RWPE2 (cell line): ENCODE results near the gene TMPRSS11A.

ENCODE experiments used
- ATAC-seq: fragments of 200-7000 bp; cut with Tn5 transposase; 3 replicates; pipeline ENCODE4 v1.9.1; 2021; ENCODE audit warnings: low read depth
- DNase-seq: peaks from one replicate; pipeline ENCODE4 v3.0.0-alpha.2; 2020; ENCODE audit warnings: low spot score
- H3K27ac ChIP-seq: fragments of 450-650 bp; 2 replicates; pipeline ENCODE4 v1.5.1; 2017; ENCODE audit warnings: mild to moderate bottlenecking; ENCODE audit not compliant: poor library complexity, severe bottlenecking
- H3K27me3 ChIP-seq: fragments of 250-450 bp; sonication (Bioruptor Pico); 2 replicates; pipeline ENCODE4 v1.5.1; 2021; ENCODE audit warnings: mild to moderate bottlenecking, moderate library complexity; ENCODE audit not compliant: insufficient read depth, poor library complexity, severe bottlenecking
- H3K36me3 ChIP-seq: fragments of 250-450 bp; sonication (Bioruptor Pico); 2 replicates; pipeline ENCODE4 v1.5.1; 2020; ENCODE audit warnings: low read depth, mild to moderate bottlenecking, moderate library complexity
- H3K4me1 ChIP-seq: fragments of 250-450 bp; sonication (Bioruptor Pico); 2 replicates; pipeline ENCODE4 v1.5.1; 2021; ENCODE audit warnings: mild to moderate bottlenecking, moderate library complexity; ENCODE audit not compliant: insufficient read depth, poor library complexity, severe bottlenecking
- H3K4me3 ChIP-seq: fragments of 250-450 bp; sonication (Bioruptor Pico); 2 replicates; pipeline ENCODE4 v1.5.1; 2021; ENCODE audit warnings: mild to moderate bottlenecking, moderate library complexity; ENCODE audit not compliant: severe bottlenecking
- H3K9me3 ChIP-seq: fragments of 250-450 bp; sonication (Bioruptor Pico); 2 replicates; pipeline ENCODE4 v1.5.1; 2021; ENCODE audit warnings: mild to moderate bottlenecking, moderate library complexity; ENCODE audit not compliant: severe bottlenecking
- TF ChIP-seq, protein P1 (sequence below): fragments of 450-650 bp; IDR thresholded peaks from one replicate; pipeline ENCODE4 v1.5.1; 2017; ENCODE audit warnings: mild to moderate bottlenecking, moderate library complexity; ENCODE audit not compliant: poor library complexity, severe bottlenecking

The TMPRSS11A gene

DNA sequence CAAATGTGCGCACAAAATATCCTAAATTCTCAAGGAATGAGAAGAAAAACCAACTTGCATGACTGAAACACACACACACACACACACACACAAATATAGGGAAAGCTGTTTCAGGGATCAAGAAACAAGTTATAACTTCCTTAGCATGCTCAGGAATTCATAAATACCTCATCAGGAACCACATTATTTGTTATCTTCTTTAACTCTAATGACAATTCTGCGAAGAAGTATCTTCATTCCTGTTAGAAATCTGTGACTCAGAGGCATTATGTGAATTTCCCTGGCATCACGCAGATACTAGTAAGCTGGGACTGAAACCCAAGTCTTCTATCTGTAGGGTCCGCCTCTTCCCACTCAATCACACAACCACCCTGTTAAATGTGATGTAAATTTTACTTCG, 30.3 kb downstream of the TMPRSS11A start:
- Histone ChIP-seq H3K9me3 (no peaks in the 10 kb centered on the region), H3K4me3 (no peak overlapping the region), H3K36me3 (no peaks in the 10 kb centered on the region), H3K27me3 (no peaks in the 10 kb centered on the region), H3K27ac (no peak overlapping the region), H3K4me1 (peaks cover 26% of the 10 kb centered on the region)
- ATAC-seq = no peak
- DNase-seq = no peak
- TF ChIP-seq, protein P1, sequence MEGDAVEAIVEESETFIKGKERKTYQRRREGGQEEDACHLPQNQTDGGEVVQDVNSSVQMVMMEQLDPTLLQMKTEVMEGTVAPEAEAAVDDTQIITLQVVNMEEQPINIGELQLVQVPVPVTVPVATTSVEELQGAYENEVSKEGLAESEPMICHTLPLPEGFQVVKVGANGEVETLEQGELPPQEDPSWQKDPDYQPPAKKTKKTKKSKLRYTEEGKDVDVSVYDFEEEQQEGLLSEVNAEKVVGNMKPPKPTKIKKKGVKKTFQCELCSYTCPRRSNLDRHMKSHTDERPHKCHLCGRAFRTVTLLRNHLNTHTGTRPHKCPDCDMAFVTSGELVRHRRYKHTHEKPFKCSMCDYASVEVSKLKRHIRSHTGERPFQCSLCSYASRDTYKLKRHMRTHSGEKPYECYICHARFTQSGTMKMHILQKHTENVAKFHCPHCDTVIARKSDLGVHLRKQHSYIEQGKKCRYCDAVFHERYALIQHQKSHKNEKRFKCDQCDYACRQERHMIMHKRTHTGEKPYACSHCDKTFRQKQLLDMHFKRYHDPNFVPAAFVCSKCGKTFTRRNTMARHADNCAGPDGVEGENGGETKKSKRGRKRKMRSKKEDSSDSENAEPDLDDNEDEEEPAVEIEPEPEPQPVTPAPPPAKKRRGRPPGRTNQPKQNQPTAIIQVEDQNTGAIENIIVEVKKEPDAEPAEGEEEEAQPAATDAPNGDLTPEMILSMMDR = no peak

DNA sequence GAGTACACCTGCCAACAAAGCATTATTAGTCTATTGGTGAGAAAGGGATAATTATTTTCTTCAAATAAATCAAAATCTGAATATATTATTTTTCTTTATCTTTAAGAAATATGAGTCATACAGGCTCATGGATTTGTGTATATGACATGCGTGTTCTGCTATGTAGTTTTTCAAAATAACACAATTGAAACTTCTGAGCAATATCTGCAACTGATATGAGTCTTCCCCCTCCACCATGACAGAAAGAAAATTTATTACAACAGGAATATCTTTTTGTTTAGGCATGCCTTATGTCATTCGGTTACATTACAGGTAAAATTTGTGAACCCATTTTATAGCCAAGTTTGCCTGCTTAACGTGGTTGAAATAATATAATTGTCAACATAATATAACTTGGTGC, 32.0 kb downstream of the TMPRSS11A start:
- Histone ChIP-seq H3K4me1 (peaks cover 26% of the 10 kb centered on the region), H3K4me3 (no peak overlapping the region), H3K36me3 (no peaks in the 10 kb centered on the region), H3K27ac (no peak overlapping the region), H3K27me3 (no peaks in the 10 kb centered on the region), H3K9me3 (no peaks in the 10 kb centered on the region)
- peak; percentile 29; the same call in 1 of the 3 replicates for ATAC-seq
- TF ChIP-seq, protein P1 = no peak
- DNase-seq = no peak

DNA sequence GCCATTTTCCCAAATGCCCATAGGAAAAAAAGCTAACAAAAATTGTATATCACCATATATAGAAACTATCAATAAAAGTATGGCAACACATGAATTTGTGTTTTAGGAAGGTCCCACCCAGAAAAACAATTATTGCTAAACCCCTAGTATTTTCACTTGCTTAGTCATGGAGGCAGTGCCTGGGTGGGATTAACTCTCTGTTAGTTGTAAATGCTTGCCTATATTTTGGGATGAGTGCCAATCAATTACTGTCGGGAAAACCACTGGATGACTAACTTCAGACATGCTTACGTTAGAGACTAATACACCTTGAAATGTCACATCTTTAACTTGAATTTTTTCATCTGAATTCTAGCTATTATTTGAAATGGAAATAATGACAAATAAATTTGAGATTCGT, 33.9 kb downstream of the TMPRSS11A start:
- Histone ChIP-seq H3K27ac (peak overlapping the region; percentile 37), H3K4me3 (no peak overlapping the region), H3K9me3 (no peaks in the 10 kb centered on the region), H3K27me3 (no peaks in the 10 kb centered on the region), H3K4me1 (peaks cover 26% of the 10 kb centered on the region), H3K36me3 (no peaks in the 10 kb centered on the region)
- ATAC-seq = peak; percentile 88
- DNase-seq = no peak
- TF ChIP-seq, protein P1 = no peak

DNA sequence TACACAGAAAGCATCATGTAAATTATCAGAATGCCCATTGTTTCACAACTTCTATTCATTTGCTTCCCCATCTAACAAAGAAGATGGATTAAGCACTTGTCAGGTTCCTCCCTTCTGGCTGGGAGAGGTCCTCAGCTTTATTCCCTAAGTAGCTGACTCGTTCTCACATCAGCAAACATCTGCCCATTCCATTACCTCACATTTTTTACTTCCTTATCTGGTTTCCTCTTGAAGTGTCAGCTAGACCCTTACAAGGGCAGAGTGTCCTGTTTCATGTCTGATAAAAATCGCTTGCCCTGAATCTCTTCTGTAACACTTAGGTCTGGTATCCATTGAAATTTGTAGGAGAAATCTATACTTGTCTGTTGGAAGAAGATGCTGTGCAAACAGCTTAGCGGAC, 34.7 kb downstream of the TMPRSS11A start:
- no peak for DNase-seq
- H3K27me3 ChIP-seq = no peaks in the 10 kb centered on the region

DNA sequence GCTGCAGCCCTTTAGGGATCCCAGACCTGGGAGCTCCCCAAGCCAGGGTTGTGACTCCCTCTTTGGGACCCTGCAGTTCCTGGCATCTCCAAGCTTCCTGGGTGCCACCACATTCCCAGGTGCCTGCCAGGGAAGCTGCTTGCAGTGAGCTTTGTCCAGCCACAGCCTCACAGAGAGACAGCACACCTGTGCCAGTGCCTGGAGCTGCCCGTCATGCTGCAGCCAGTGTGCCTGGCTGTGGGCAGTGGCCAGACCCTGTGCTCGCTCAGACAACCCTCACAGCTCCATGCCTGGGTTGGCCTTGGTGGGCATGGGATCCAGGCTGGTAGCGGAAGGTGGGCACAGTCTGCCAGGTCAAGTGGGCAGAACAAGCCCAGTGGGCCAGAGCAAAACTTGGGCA, 36.0 kb downstream of the TMPRSS11A start:
- ATAC-seq (no peak), DNase-seq (no peak)
- H3K27me3 ChIP-seq = no peaks in the 10 kb centered on the region
- H3K4me1 ChIP-seq = peaks cover 26% of the 10 kb centered on the region
- no peak overlapping the region for H3K4me3 ChIP-seq
- TF ChIP-seq, protein P1 = no peak
- H3K36me3 ChIP-seq = no peaks in the 10 kb centered on the region
- no peak overlapping the region for H3K27ac ChIP-seq
- no peaks in the 10 kb centered on the region for H3K9me3 ChIP-seq

More for the DNA sequence above, 34.7 kb downstream of the TMPRSS11A start:
- H3K36me3 ChIP-seq = no peaks in the 10 kb centered on the region
- peak overlapping the region; percentile 37 for H3K27ac ChIP-seq
- H3K4me3 ChIP-seq = no peak overlapping the region
- ATAC-seq = peak; percentile 15; the same call in 1 of the 3 replicates
- peaks cover 26% of the 10 kb centered on the region for H3K4me1 ChIP-seq
- TF ChIP-seq, protein P1 = no peak
- no peaks in the 10 kb centered on the region for H3K9me3 ChIP-seq
